SK-N-SH treated with all-trans-retinoic acid at 6 μM for 48 hours (cell line): ENCODE measurements around the gene PBX2.

Experiments
- ESRRG ChIP-seq: fragments of 250-450 bp; sonication (Bioruptor Pico); IDR thresholded peaks from 2 replicates; pipeline ENCODE4 v1.6.1; 2021; ENCODE audit warnings: mild to moderate bottlenecking
- ZFP30 ChIP-seq: fragments of 450-650 bp; formaldehyde crosslinking; IDR thresholded peaks from 2 replicates; pipeline ENCODE4 v1.5.0; 2022; ENCODE audit warnings: mild to moderate bottlenecking, moderate library complexity

- no peak for TF ChIP-seq ZFP30 (CRISPR knock-in tag)
- TF ChIP-seq ESRRG (CRISPR knock-in tag): no peak
These were observed 6.4 kb downstream of the PBX2 start for GRCh38 chr6:32183483-32184083.
